ENCODE data around the gene COL25A1.
"Not testable (repeated sequence)": the region's sequence is repeated elsewhere in the genome, so short reads cannot be mapped to it uniquely, and the experiment has no call there.

DNA sequence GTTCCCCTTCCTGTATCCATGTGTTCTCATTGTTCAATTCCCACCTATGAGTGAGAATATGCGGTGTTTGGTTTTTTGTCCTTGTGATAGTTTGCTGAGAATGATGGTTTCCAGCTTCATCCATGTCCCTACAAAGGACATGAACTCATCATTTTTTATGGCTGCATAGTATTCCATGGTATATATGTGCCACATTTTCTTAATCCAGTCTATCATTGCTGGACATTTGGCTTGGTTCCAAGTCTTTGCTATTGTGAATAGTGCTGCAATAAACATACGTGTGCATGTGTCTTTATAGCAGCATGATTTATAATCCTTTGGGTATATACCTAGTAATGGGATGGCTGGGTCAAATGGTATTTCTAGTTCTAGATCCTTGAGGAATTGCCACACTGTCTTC lies 194.2 kb downstream of the COL25A1 start:
- TF ChIP-seq, protein P1, sequence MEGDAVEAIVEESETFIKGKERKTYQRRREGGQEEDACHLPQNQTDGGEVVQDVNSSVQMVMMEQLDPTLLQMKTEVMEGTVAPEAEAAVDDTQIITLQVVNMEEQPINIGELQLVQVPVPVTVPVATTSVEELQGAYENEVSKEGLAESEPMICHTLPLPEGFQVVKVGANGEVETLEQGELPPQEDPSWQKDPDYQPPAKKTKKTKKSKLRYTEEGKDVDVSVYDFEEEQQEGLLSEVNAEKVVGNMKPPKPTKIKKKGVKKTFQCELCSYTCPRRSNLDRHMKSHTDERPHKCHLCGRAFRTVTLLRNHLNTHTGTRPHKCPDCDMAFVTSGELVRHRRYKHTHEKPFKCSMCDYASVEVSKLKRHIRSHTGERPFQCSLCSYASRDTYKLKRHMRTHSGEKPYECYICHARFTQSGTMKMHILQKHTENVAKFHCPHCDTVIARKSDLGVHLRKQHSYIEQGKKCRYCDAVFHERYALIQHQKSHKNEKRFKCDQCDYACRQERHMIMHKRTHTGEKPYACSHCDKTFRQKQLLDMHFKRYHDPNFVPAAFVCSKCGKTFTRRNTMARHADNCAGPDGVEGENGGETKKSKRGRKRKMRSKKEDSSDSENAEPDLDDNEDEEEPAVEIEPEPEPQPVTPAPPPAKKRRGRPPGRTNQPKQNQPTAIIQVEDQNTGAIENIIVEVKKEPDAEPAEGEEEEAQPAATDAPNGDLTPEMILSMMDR (IDR thresholded peaks at IDR 0.05), result not testable (repeated sequence)
- not testable (repeated sequence) for TF ChIP-seq POLR2A (IDR thresholded peaks at IDR 0.05)
